ENCODE measurements around the gene C14orf119. TPM values are rescaled to one million over a fixed set of nuclear protein-coding genes. Genes with fewer than 3 reads are reported as not detected.

The C14orf119 gene
- total RNA-seq, 1 experiment from 2014 or later = 39.6 TPM

DNA sequence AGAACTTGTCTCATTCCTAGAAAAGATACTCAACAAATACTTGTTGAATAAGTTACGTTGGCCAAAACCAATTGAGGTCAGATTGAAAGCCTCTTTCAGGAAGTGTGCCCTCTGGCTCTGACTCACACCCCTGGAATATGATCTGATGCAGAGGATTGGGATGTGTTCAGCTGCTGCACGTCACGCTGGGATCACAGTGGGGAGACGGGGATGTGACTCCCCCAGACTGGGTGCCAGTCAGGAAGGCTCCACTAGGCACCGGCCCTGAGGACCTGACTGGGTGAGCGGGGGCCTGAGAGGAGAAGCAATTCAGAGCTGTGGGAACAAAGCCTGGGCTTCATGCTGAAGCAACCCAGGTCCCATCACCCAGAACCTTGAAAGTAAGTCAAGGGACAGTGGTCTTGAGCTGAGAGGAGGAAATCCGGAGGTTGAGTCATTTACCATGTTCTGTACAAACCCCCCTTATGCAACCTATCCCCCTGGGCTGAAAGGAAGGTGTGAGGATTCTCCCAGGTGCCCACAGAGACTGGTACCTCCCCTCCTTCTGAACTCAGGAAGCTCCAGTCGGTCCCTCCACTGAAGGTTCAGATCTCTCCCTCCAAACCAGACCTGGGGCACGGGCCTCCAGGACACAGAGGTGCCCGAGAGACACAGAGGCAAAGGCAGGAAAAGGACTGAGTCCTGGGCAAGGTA is 19.9 kb downstream of the C14orf119 start:
- no peaks in the 10 kb centered on the region for H3K27me3 Mint-ChIP-seq (ENCODE audit: insufficient read depth, unreplicated experiment)
- TF ChIP-seq, protein P1, sequence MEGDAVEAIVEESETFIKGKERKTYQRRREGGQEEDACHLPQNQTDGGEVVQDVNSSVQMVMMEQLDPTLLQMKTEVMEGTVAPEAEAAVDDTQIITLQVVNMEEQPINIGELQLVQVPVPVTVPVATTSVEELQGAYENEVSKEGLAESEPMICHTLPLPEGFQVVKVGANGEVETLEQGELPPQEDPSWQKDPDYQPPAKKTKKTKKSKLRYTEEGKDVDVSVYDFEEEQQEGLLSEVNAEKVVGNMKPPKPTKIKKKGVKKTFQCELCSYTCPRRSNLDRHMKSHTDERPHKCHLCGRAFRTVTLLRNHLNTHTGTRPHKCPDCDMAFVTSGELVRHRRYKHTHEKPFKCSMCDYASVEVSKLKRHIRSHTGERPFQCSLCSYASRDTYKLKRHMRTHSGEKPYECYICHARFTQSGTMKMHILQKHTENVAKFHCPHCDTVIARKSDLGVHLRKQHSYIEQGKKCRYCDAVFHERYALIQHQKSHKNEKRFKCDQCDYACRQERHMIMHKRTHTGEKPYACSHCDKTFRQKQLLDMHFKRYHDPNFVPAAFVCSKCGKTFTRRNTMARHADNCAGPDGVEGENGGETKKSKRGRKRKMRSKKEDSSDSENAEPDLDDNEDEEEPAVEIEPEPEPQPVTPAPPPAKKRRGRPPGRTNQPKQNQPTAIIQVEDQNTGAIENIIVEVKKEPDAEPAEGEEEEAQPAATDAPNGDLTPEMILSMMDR (IDR thresholded peaks at IDR 0.05; ENCODE audit: unreplicated experiment) = no peak
- CTCF ChIA-PET = interaction anchor here (0.6 to 20.7 kb wide), 7 partner anchors 38 to 133 kb away, joined by 3 to 766 read pairs (median 4); partner anchors contain the start of genes AJUBA and SLC7A8
- no peaks in the 10 kb centered on the region for H3K9me3 Mint-ChIP-seq (ENCODE audit: unreplicated experiment)
- no peak overlapping the region for H3K4me3 Mint-ChIP-seq (ENCODE audit: unreplicated experiment)
- H3K36me3 Mint-ChIP-seq (ENCODE audit: insufficient read depth, unreplicated experiment) = no peaks in the 10 kb centered on the region
- H3K4me1 Mint-ChIP-seq (ENCODE audit: insufficient read depth, unreplicated experiment) = peaks cover 16% of the 10 kb centered on the region
- H3K27ac Mint-ChIP-seq (ENCODE audit: low read depth, unreplicated experiment) = peak overlapping the region; percentile 77
- peak; percentile 87 for DNase-seq (ENCODE audit: unreplicated experiment)
- no TSS peak for BruUV-seq (replicated peaks)
- POLR2A ChIA-PET = interaction anchor here (0.6 to 1.2 kb wide), 5 partner anchors 8 to 106 kb away, joined by 3 to 4 read pairs (median 4); partner anchors contain the start of gene ACIN1
- intact Hi-C loops (cut with micrococcal nuclease) = loop anchor here (5.0 kb wide), 1 partner anchor 267 kb away; no protein-coding TSS in a partner anchor

DNA sequence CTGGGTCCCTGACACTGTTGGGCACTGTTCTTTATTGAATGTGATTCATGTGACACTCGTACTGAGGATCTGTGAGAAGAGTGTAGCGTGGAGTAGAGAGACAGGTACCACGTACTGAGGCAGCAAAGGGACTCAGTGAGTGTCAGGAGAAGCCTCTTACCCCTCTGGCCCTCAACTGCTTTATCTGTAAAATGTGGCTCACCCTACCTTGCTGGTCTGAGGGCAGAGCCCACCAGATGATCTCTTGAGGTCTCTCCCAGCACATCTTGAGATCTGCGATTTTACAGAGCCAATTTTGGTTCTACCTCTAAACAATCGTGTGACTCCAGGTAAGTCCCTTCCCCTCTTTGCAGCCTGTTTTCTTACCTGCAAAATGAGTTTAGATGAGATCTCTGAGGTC is 20.6 kb downstream of the C14orf119 start:
- BruUV-seq (replicated peaks) = no TSS peak
- DNase-seq (ENCODE audit: unreplicated experiment) = no peak
- H3K4me1 Mint-ChIP-seq (ENCODE audit: insufficient read depth, unreplicated experiment) = peaks cover 16% of the 10 kb centered on the region
- no peaks in the 10 kb centered on the region for H3K36me3 Mint-ChIP-seq (ENCODE audit: insufficient read depth, unreplicated experiment)
- CTCF ChIA-PET = interaction anchor here (0.6 to 20.7 kb wide), 6 partner anchors 39 to 143 kb away, joined by 3 to 766 read pairs (median 4); partner anchors contain the start of genes AJUBA and SLC7A8
- no peaks in the 10 kb centered on the region for H3K27me3 Mint-ChIP-seq (ENCODE audit: insufficient read depth, unreplicated experiment)
- TF ChIP-seq, protein P1 (IDR thresholded peaks at IDR 0.05; ENCODE audit: unreplicated experiment) = no peak
- no peak overlapping the region for H3K27ac Mint-ChIP-seq (ENCODE audit: low read depth, unreplicated experiment)
- H3K4me3 Mint-ChIP-seq (ENCODE audit: unreplicated experiment) = no peak overlapping the region
- POLR2A ChIA-PET = interaction anchor here (1.1 to 1.2 kb wide), 2 partner anchors 7 to 20 kb away, joined by 4 read pairs; no protein-coding TSS in a partner anchor
- intact Hi-C loops (cut with micrococcal nuclease) = loop anchor here (5.0 kb wide), 1 partner anchor 266 kb away; no protein-coding TSS in a partner anchor
- H3K9me3 Mint-ChIP-seq (ENCODE audit: unreplicated experiment) = no peaks in the 10 kb centered on the region

DNA sequence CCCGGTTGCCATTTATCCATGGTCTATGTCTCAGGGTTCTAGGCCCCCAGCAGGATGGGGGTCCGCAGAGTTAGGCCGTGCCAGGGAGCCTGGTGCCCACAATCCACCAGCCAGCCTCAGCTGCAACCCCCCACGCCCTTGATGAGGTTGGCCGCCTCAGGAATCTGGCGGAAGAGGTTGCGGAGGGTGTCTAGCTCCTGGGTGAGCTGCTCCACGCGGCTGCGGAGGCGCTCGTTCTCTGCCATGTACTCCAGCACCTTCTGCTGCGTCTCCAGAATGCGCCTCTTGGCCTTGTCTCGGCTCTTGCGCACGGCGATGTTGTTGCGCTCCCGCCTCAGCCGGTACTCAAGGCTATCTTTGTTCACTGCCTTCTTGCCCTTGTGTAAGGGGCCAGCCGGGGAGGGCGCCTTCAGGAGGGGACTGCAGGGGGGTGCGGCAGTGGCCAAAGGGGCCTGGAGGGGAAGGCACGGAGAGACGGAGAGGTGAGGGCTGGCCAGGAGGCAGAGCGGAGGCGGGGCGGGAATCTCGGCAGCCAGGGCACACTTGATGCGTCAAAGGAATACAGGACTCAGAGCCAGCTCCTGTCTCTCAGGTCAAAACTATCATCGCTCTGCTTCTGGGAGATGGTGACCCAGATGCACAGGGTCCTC is 22.2 kb downstream of the C14orf119 start:
- no peaks in the 10 kb centered on the region for H3K9me3 Mint-ChIP-seq (ENCODE audit: unreplicated experiment)
- ChIA-PET CTCF (interaction anchor here (0.6 to 20.7 kb wide), 9 partner anchors 8 to 144 kb away, joined by 3 to 766 read pairs (median 4); partner anchors contain the start of gene SLC7A8), POLR2A (interaction anchor here (4.9 kb wide), 1 partner anchor 70 kb away, joined by 78 read pairs; the partner anchor contains the start of gene SLC7A8)
- H3K4me1 Mint-ChIP-seq (ENCODE audit: insufficient read depth, unreplicated experiment) = peaks cover 16% of the 10 kb centered on the region
- DNase-seq (ENCODE audit: unreplicated experiment) = no peak
- H3K4me3 Mint-ChIP-seq (ENCODE audit: unreplicated experiment) = no peak overlapping the region
- no peaks in the 10 kb centered on the region for H3K27me3 Mint-ChIP-seq (ENCODE audit: insufficient read depth, unreplicated experiment)
- H3K36me3 Mint-ChIP-seq (ENCODE audit: insufficient read depth, unreplicated experiment) = no peaks in the 10 kb centered on the region
- TF ChIP-seq, protein P1 (IDR thresholded peaks at IDR 0.05; ENCODE audit: unreplicated experiment) = no peak
- intact Hi-C loops (cut with micrococcal nuclease) = loop anchor here (5.0 kb wide), 1 partner anchor 265 kb away; no protein-coding TSS in a partner anchor
- H3K27ac Mint-ChIP-seq (ENCODE audit: low read depth, unreplicated experiment) = no peak overlapping the region
- no TSS peak for BruUV-seq (replicated peaks)

Measured in MCF 10A (cell line).